Fibroblast of lung (primary cell): ENCODE results near the gene GRIK2. TPM values are rescaled to one million over a fixed set of nuclear protein-coding genes. Genes with fewer than 3 reads are reported as not detected.

ENCODE experiments used
- DNase-seq, 2 donors: peaks; one replicate each; pipeline versions ENCODE4 v3.0.0 to v3.0.0-alpha.2; 2010; ENCODE audit warnings: low read depth in 2 of 2
- H2AFZ ChIP-seq: 2 replicates; pipeline ENCODE4 v1.5.1; 2012; ENCODE audit warnings: low read length, control low read depth, inconsistent platforms
- H3K27ac ChIP-seq: 2 replicates; pipeline ENCODE4 v1.5.1; 2011; ENCODE audit warnings: low read length, control low read depth; ENCODE audit not compliant: insufficient read depth
- H3K27me3 ChIP-seq: 2 replicates; pipeline ENCODE4 v1.5.1; 2011; ENCODE audit warnings: mild to moderate bottlenecking, low read length; ENCODE audit not compliant: control insufficient read depth, insufficient read depth
- H3K36me3 ChIP-seq: 2 replicates; pipeline ENCODE4 v1.5.1; 2011; ENCODE audit warnings: low read length; ENCODE audit not compliant: control insufficient read depth, insufficient read depth
- H3K4me1 ChIP-seq: 2 replicates; pipeline ENCODE4 v1.5.1; 2011; ENCODE audit warnings: low read length; ENCODE audit not compliant: control insufficient read depth, insufficient read depth; ENCODE audit errors: extremely low read depth
- H3K4me2 ChIP-seq: 2 replicates; pipeline ENCODE4 v1.5.1; 2011; ENCODE audit warnings: low read length, control low read depth; ENCODE audit not compliant: insufficient read depth; ENCODE audit errors: extremely low read depth
- H3K4me3 ChIP-seq, 4 experiments: fragments of 200-600 bp in 1 of 4; sonication (generic) in 1 of 4; replicated peaks in 1 of 4; 2 replicates each; pipeline ENCODE4 v1.5.1; 2011 to 2016; ENCODE audit warnings: low read length in 4 of 4, low read depth in 3 of 4, mild to moderate bottlenecking in 3 of 4, control low read depth in 2 of 4, inconsistent platforms in 1 of 4, mixed read lengths in 1 of 4; ENCODE audit not compliant: insufficient read depth in 1 of 4; ENCODE audit errors: control extremely low read depth in 1 of 4
- H3K79me2 ChIP-seq: 2 replicates; pipeline ENCODE4 v1.5.1; 2012; ENCODE audit warnings: mild to moderate bottlenecking, low read length, inconsistent platforms; ENCODE audit not compliant: control insufficient read depth, insufficient read depth
- H3K9ac ChIP-seq: 2 replicates; pipeline ENCODE4 v1.5.1; 2011; ENCODE audit warnings: mild to moderate bottlenecking, low read length, control low read depth; ENCODE audit not compliant: insufficient read depth
- H3K9me3 ChIP-seq: 2 replicates; pipeline ENCODE4 v1.5.1; 2012; ENCODE audit warnings: low read depth, low read length; ENCODE audit not compliant: control insufficient read depth, insufficient read depth
- H4K20me1 ChIP-seq: 2 replicates; pipeline ENCODE4 v1.5.1; 2011; ENCODE audit warnings: low read length; ENCODE audit not compliant: control insufficient read depth, insufficient read depth; ENCODE audit errors: extremely low read depth
- CTCF ChIP-seq, 2 donors: IDR thresholded peaks in 1 of 2; conservative IDR thresholded peaks in 1 of 2; 1 replicate in 1 of 2; 2 replicates in 1 of 2; pipeline ENCODE4 v1.5.1; 2011 to 2012; ENCODE audit warnings: low read length in 2 of 2, control low read depth in 1 of 2, inconsistent platforms in 1 of 2, low read depth in 1 of 2, mild to moderate bottlenecking in 1 of 2
- EZH2 ChIP-seq: IDR thresholded peaks from 2 replicates; pipeline ENCODE4 v1.5.1; 2012; ENCODE audit warnings: low read length, control low read depth, mild to moderate bottlenecking; ENCODE audit errors: missing control alignments
- polyA plus RNA-seq, 2 donors: library from polyadenylated mRNA; depleted of rRNA in 1 of 2; stranded (reverse) in 1 of 2; unstranded in 1 of 2; fragments of >200 nt; gene quantifications; 2 replicates each; pipeline ENCODE4 v1.2.1, GENCODE V29; 2011 to 2012; ENCODE audit warnings: missing spikeins in 1 of 2
- total RNA-seq: library from RNA; depleted of rRNA; stranded (reverse); fragments of >200 nt; gene quantifications from 2 replicates; pipeline ENCODE4 v1.2.1, GENCODE V29; 2014

Gene GRIK2
- total and polyA plus RNA-seq, 2 donors (not counting 1 experiment from before 2014, with no cell fraction given): 0.33 to 0.40 TPM

GRCh38 chr6:101926149-101926925 lies 532.8 kb downstream of the GRIK2 start:
- Histone ChIP-seq H3K4me1 (no peaks in the 10 kb centered on the region), H3K9me3 (no peaks in the 10 kb centered on the region), H3K4me3 (no peak overlapping the region), H3K36me3 (no peaks in the 10 kb centered on the region), H3K79me2 (no peaks in the 10 kb centered on the region), H3K27ac (no peak overlapping the region), H3K27me3 (no peaks in the 10 kb centered on the region), H2AFZ (no peak overlapping the region), H4K20me1 (no peaks in the 10 kb centered on the region), H3K9ac (no peak overlapping the region), H3K4me2 (no peak overlapping the region)
- TF ChIP-seq CTCF (conservative IDR thresholded peaks at IDR 0.05 in 1 of 2, IDR thresholded peaks at IDR 0.05 in 1 of 2; ENCODE audit: low read depth in 1 of 2, low read length in 2 of 2) (no peak), EZH2 (no peak)
- DNase-seq: no peak

GRCh38 chr6:101931766-101932165 lies 538.3 kb downstream of the GRIK2 start:
- Histone ChIP-seq H3K4me3 (no peak overlapping the region), H3K9ac (no peak overlapping the region), H3K79me2 (no peaks in the 10 kb centered on the region), H3K36me3 (no peaks in the 10 kb centered on the region), H3K4me2 (no peak overlapping the region), H3K9me3 (no peaks in the 10 kb centered on the region), H2AFZ (no peak overlapping the region), H3K4me1 (no peaks in the 10 kb centered on the region), H4K20me1 (no peaks in the 10 kb centered on the region), H3K27me3 (no peaks in the 10 kb centered on the region), H3K27ac (no peak overlapping the region)
- no peak for DNase-seq
- TF ChIP-seq EZH2 (no peak), CTCF (conservative IDR thresholded peaks at IDR 0.05 in 1 of 2, IDR thresholded peaks at IDR 0.05 in 1 of 2; ENCODE audit: low read depth in 1 of 2, low read length in 2 of 2) (no peak)

GRCh38 chr6:101932704-101933103 lies 539.2 kb downstream of the GRIK2 start:
- Histone ChIP-seq H3K9me3 (no peaks in the 10 kb centered on the region), H3K4me3 (no peak overlapping the region), H3K27me3 (no peaks in the 10 kb centered on the region), H4K20me1 (no peaks in the 10 kb centered on the region), H3K79me2 (no peaks in the 10 kb centered on the region), H3K4me2 (no peak overlapping the region), H3K4me1 (no peaks in the 10 kb centered on the region), H3K27ac (no peak overlapping the region), H3K36me3 (no peaks in the 10 kb centered on the region), H2AFZ (no peak overlapping the region), H3K9ac (no peak overlapping the region)
- no peak for DNase-seq
- TF ChIP-seq CTCF (conservative IDR thresholded peaks at IDR 0.05 in 1 of 2, IDR thresholded peaks at IDR 0.05 in 1 of 2; ENCODE audit: low read depth in 1 of 2, low read length in 2 of 2): no peak
- no peak for TF ChIP-seq EZH2
